Measurements from ENCODE around the gene PPRC1. TPM values are rescaled to one million over a fixed set of nuclear protein-coding genes. Genes with fewer than 3 reads are reported as not detected.

Gene PPRC1, protein sequence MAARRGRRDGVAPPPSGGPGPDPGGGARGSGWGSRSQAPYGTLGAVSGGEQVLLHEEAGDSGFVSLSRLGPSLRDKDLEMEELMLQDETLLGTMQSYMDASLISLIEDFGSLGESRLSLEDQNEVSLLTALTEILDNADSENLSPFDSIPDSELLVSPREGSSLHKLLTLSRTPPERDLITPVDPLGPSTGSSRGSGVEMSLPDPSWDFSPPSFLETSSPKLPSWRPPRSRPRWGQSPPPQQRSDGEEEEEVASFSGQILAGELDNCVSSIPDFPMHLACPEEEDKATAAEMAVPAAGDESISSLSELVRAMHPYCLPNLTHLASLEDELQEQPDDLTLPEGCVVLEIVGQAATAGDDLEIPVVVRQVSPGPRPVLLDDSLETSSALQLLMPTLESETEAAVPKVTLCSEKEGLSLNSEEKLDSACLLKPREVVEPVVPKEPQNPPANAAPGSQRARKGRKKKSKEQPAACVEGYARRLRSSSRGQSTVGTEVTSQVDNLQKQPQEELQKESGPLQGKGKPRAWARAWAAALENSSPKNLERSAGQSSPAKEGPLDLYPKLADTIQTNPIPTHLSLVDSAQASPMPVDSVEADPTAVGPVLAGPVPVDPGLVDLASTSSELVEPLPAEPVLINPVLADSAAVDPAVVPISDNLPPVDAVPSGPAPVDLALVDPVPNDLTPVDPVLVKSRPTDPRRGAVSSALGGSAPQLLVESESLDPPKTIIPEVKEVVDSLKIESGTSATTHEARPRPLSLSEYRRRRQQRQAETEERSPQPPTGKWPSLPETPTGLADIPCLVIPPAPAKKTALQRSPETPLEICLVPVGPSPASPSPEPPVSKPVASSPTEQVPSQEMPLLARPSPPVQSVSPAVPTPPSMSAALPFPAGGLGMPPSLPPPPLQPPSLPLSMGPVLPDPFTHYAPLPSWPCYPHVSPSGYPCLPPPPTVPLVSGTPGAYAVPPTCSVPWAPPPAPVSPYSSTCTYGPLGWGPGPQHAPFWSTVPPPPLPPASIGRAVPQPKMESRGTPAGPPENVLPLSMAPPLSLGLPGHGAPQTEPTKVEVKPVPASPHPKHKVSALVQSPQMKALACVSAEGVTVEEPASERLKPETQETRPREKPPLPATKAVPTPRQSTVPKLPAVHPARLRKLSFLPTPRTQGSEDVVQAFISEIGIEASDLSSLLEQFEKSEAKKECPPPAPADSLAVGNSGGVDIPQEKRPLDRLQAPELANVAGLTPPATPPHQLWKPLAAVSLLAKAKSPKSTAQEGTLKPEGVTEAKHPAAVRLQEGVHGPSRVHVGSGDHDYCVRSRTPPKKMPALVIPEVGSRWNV (N-terminal part only)
- total RNA-seq, result 10 to 100 TPM; 11.0 to 39.9 (median 13.0) TPM
- polyA plus RNA-seq, result 10 to 100 TPM in 1 of 3 donors, 1 to 10 TPM in 2; 4.2 to 22.2 (median 4.2) TPM

DNA sequence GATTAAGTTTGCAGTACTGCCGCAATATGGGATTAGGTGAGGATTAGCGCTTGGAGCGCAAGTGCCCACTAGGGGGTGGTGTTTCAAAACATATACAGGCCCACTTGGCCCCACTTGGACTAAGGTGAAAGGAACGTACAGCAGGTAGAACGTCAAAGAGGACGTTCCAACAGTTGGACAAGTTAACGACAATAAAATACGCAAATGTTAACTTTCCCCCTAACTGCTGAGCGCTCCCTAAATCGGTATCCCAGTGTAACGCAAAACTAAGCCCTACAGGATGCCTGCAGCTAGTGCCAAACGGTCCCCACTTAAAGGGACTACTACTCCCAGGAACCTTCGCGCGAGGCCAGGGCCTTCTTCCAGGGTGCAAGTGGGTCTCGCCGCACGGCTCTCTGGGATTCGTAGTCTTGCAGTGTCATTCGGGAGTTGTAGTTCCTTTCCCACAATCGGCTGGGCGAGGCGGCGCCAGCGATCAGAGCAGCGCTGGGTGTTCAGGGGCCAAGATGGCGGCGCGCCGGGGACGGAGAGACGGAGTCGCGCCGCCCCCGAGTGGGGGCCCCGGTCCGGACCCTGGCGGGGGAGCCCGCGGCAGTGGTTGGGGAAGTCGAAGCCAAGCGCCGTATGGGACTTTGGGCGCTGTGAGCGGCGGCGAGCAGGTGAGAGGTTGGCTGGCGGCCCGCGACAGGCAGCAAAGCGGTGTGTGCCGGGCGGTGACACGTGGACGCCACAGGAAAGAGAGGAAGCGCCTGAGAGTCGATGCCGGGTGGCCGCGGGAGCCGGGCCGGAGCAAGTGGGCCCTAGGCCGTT, at the start of gene PPRC1:
Gene PPRC1 (plus strand): TSS at position 478 of the 810 bp plus-strand sequence. CDS start 29 bp downstream, at position 507.
- peak; percentile 84 to 91 (median 88) for TF ChIP-seq POLR2AphosphoS5 (IDR thresholded peaks at IDR 0.05)
- TF ChIP-seq, protein P1, sequence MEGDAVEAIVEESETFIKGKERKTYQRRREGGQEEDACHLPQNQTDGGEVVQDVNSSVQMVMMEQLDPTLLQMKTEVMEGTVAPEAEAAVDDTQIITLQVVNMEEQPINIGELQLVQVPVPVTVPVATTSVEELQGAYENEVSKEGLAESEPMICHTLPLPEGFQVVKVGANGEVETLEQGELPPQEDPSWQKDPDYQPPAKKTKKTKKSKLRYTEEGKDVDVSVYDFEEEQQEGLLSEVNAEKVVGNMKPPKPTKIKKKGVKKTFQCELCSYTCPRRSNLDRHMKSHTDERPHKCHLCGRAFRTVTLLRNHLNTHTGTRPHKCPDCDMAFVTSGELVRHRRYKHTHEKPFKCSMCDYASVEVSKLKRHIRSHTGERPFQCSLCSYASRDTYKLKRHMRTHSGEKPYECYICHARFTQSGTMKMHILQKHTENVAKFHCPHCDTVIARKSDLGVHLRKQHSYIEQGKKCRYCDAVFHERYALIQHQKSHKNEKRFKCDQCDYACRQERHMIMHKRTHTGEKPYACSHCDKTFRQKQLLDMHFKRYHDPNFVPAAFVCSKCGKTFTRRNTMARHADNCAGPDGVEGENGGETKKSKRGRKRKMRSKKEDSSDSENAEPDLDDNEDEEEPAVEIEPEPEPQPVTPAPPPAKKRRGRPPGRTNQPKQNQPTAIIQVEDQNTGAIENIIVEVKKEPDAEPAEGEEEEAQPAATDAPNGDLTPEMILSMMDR (IDR thresholded peaks at IDR 0.05), result peak; percentile 87 to 98 (median 93)
- peak in 2 of 4 donors; percentile 32 to 50 for TF ChIP-seq EP300 (IDR thresholded peaks at IDR 0.05)
- TF ChIP-seq POLR2A (IDR thresholded peaks at IDR 0.05), result peak; percentile 37 to 53
- Histone ChIP-seq H3K36me3 (peaks cover 0 to 3% (median 2%) of the 10 kb centered on the region in 4 donors), H3K4me3 (peak within 1 kb of the TSS; percentile 80 to 96 (median 86)), H3K9me3 (no peaks in the 10 kb centered on the region), H3K4me1 (peaks cover 0 to 38% (median 34%) of the 10 kb centered on the region in 4 donors), H3K27ac (peak within 1 kb of the TSS; percentile 93 to 99 (median 96)), H3K27me3 (no peaks in the 10 kb centered on the region)
- 0% methylated on average over 64 of the region's 64 CpGs for WGBS, 2 donors
- intact Hi-C loops (cut with DNase I), result loop anchor here (1.0 kb wide), 1 partner anchor 20 kb away; the partner anchor contains the start of gene NOLC1
- DNase-seq, result peak; percentile 99

DNA sequence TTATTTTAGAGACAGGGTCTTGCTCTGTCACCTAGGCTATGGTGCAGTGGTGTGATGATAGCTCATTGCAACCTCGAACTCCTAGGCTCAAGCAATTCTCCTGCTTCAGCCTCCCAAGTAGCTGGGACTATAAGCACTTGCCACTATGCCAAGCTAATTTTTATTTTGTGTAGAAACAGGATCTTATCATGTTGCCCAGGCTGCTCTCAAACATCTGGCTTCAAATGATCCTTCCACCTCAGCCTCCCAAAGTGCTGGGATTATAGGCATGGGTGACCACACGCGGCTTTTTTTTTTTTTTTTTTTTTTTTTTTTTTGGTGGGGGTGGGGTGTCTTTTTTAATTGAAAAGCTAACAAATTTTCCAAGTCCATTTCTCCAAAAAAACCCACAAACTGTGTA, 49.3 kb upstream of the PPRC1 start:
- DNase-seq, result no peak
- WGBS, 2 donors, result 93 to 95% methylated on average over 3 of the region's 3 CpGs
- Histone ChIP-seq H3K9me3 (no peaks in the 10 kb centered on the region), H3K27ac (no peak overlapping the region), H3K4me1 (no peaks in the 10 kb centered on the region), H3K4me3 (no peak overlapping the region), H3K27me3 (no peaks in the 10 kb centered on the region), H3K36me3 (no peaks in the 10 kb centered on the region)
- intact Hi-C loops (cut with DNase I), result no loop called here
- TF ChIP-seq, protein P1 (IDR thresholded peaks at IDR 0.05), result no peak
- TF ChIP-seq POLR2A (IDR thresholded peaks at IDR 0.05) (no peak), POLR2AphosphoS5 (IDR thresholded peaks at IDR 0.05) (no peak), EP300 (IDR thresholded peaks at IDR 0.05) (no peak)

DNA sequence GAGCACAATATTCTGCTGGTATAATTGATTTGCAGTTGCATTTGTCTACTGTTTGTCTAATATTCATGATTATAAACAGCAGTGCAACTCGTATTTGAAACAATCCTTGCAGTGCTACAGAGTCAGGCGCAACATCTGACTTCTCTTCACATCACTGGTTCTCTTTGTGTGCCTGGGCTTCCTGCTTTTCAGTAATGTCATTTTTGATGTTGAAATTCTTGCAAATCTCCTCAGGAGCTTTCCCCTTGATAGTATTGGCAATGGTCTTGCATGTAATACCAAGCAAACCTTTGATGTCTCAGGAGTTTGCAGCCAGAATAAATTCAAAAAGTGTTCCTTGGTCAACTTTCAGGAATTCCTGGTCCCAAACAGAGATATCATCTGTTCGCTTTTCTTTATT, 47.5 kb upstream of the PPRC1 start:
- Histone ChIP-seq H3K4me3 (no peak overlapping the region), H3K36me3 (no peaks in the 10 kb centered on the region), H3K9me3 (no peaks in the 10 kb centered on the region), H3K27me3 (no peaks in the 10 kb centered on the region), H3K27ac (no peak overlapping the region), H3K4me1 (no peaks in the 10 kb centered on the region)
- WGBS, 2 donors, result 91 to 93% methylated on average over 3 of the region's 3 CpGs
- DNase-seq, result no peak
- intact Hi-C loops (cut with DNase I), result no loop called here
- TF ChIP-seq, protein P1 (IDR thresholded peaks at IDR 0.05), result no peak
- TF ChIP-seq POLR2AphosphoS5 (IDR thresholded peaks at IDR 0.05) (no peak), POLR2A (IDR thresholded peaks at IDR 0.05) (no peak), EP300 (IDR thresholded peaks at IDR 0.05) (no peak)

All from sigmoid colon (tissue), 7 donors.